H9 (cell line): ENCODE data around the gene MEIS3. TPM values are rescaled to one million over a fixed set of nuclear protein-coding genes. Genes with fewer than 3 reads are reported as not detected.

ENCODE experiments used
- DNase-seq: peaks from one replicate; pipeline ENCODE4 v3.0.0-alpha.2; 2017
- H2AFZ ChIP-seq: one replicate; pipeline ENCODE4 v1.6.1; 2013; ENCODE audit warnings: mild to moderate bottlenecking, low read length, control low read depth, moderate library complexity
- H2AK5ac ChIP-seq: 2 replicates; pipeline ENCODE4 v1.6.1; 2013; ENCODE audit warnings: low read length, control low read depth, mixed read lengths; ENCODE audit not compliant: insufficient read length
- H2BK120ac ChIP-seq: one replicate; pipeline ENCODE4 v1.6.1; 2013; ENCODE audit warnings: low read depth, mild to moderate bottlenecking, low read length, control low read depth, inconsistent platforms; ENCODE audit not compliant: poor library complexity, severe bottlenecking
- H2BK12ac ChIP-seq: 2 replicates; pipeline ENCODE4 v1.6.1; 2013; ENCODE audit warnings: low read length, control low read depth, mixed read lengths, low read depth; ENCODE audit not compliant: insufficient read length
- H2BK15ac ChIP-seq: 2 replicates; pipeline ENCODE4 v1.6.1; 2013; ENCODE audit warnings: low read depth, low read length, control low read depth
- H2BK20ac ChIP-seq: one replicate; pipeline ENCODE4 v1.6.1; 2013; ENCODE audit warnings: low read depth, mild to moderate bottlenecking, low read length, control low read depth, inconsistent platforms; ENCODE audit not compliant: poor library complexity, severe bottlenecking
- H2BK5ac ChIP-seq: 2 replicates; pipeline ENCODE4 v1.6.1; 2013; ENCODE audit warnings: low read length, control low read depth, mixed read lengths; ENCODE audit not compliant: insufficient read length
- H3K14ac ChIP-seq: 2 replicates; pipeline ENCODE4 v1.6.1; 2013; ENCODE audit warnings: low read length, control low read depth; ENCODE audit not compliant: insufficient read depth
- H3K18ac ChIP-seq: 2 replicates; pipeline ENCODE4 v1.6.1; 2013; ENCODE audit warnings: low read depth, mild to moderate bottlenecking, mixed read lengths, low read length, control low read depth; ENCODE audit not compliant: insufficient read length
- H3K23ac ChIP-seq: 2 replicates; pipeline ENCODE4 v1.6.1; 2013; ENCODE audit warnings: low read length, control low read depth, mixed read lengths, low read depth; ENCODE audit not compliant: insufficient read length
- H3K23me2 ChIP-seq: 2 replicates; pipeline ENCODE4 v1.6.1; 2013; ENCODE audit warnings: low read depth, mild to moderate bottlenecking, mixed read lengths, low read length, control low read depth; ENCODE audit not compliant: insufficient read length, poor library complexity, severe bottlenecking
- H3K27ac ChIP-seq: 2 replicates; pipeline ENCODE4 v1.5.1; 2013; ENCODE audit warnings: low read length, control low read depth, mixed read lengths, low read depth; ENCODE audit not compliant: insufficient read length
- H3K27me3 ChIP-seq: 2 replicates; pipeline ENCODE4 v1.6.1; 2013; ENCODE audit warnings: low read length, control low read depth, inconsistent platforms; ENCODE audit not compliant: insufficient read depth
- H3K4ac ChIP-seq: 2 replicates; pipeline ENCODE4 v1.6.1; 2013; ENCODE audit warnings: low read depth, mild to moderate bottlenecking, control low read depth, inconsistent platforms, low read length, moderate library complexity
- H3K4me1 ChIP-seq: 2 replicates; pipeline ENCODE4 v1.6.1; 2013; ENCODE audit warnings: low read length, control low read depth, inconsistent platforms; ENCODE audit not compliant: insufficient read depth
- H3K4me2 ChIP-seq: 2 replicates; pipeline ENCODE4 v1.6.1; 2013; ENCODE audit warnings: low read length, control low read depth, mixed read lengths; ENCODE audit not compliant: insufficient read length, insufficient read depth
- H3K56ac ChIP-seq: 2 replicates; pipeline ENCODE4 v1.6.1; 2013; ENCODE audit warnings: low read depth, mild to moderate bottlenecking, mixed read lengths, low read length, control low read depth; ENCODE audit not compliant: insufficient read length
- H3K79me1 ChIP-seq: 2 replicates; pipeline ENCODE4 v1.6.1; 2013; ENCODE audit warnings: low read depth, mild to moderate bottlenecking, moderate library complexity, low read length, control low read depth, inconsistent platforms; ENCODE audit not compliant: insufficient read depth, poor library complexity, severe bottlenecking
- H3K79me2 ChIP-seq: 2 replicates; pipeline ENCODE4 v1.6.1; 2013; ENCODE audit warnings: low read length, control low read depth, inconsistent platforms; ENCODE audit not compliant: insufficient read depth
- H3K9ac ChIP-seq: 2 replicates; pipeline ENCODE4 v1.6.1; 2013; ENCODE audit warnings: low read length, control low read depth, mixed read lengths; ENCODE audit not compliant: insufficient read length; ENCODE audit errors: extremely low read depth
- H3K9me3 ChIP-seq: one replicate; pipeline ENCODE4 v1.6.1; 2013; ENCODE audit warnings: low read depth, low read length, inconsistent platforms; ENCODE audit not compliant: control insufficient read depth
- H3T11ph ChIP-seq: one replicate; pipeline ENCODE4 v1.6.1; 2013; ENCODE audit warnings: mild to moderate bottlenecking, low read length, control low read depth, inconsistent platforms
- H4K20me1 ChIP-seq: one replicate; pipeline ENCODE4 v1.6.1; 2013; ENCODE audit not compliant: control insufficient read depth, insufficient read length, insufficient read depth
- H4K5ac ChIP-seq: 2 replicates; pipeline ENCODE4 v1.6.1; 2013; ENCODE audit warnings: low read depth, mild to moderate bottlenecking, mixed read lengths, low read length, control low read depth; ENCODE audit not compliant: insufficient read length
- H4K8ac ChIP-seq: replicated peaks from 2 replicates; pipeline ENCODE4 v1.6.1; 2013; ENCODE audit warnings: low read length, control low read depth, mixed read lengths, low read depth; ENCODE audit not compliant: insufficient read length
- H4K91ac ChIP-seq: 2 replicates; pipeline ENCODE4 v1.6.1; 2013; ENCODE audit warnings: low read depth, mild to moderate bottlenecking, moderate library complexity, mixed read lengths, low read length, control low read depth; ENCODE audit not compliant: insufficient read length
- H3K27ac Mint-ChIP-seq, 3 experiments: 2 replicates in 2 of 3; 3 replicates in 1 of 3; pipeline ENCODE4 v1.8.0; 2020 to 2021; ENCODE audit warnings: mixed read lengths in 3 of 3, mild to moderate bottlenecking in 1 of 3, moderate library complexity in 1 of 3
- H3K27me3 Mint-ChIP-seq: 2 replicates; pipeline ENCODE4 v1.8.0; 2021; ENCODE audit warnings: low read depth, mild to moderate bottlenecking, moderate library complexity, mixed read lengths
- H3K36me3 Mint-ChIP-seq, 3 experiments: 2 replicates in 2 of 3; 3 replicates in 1 of 3; pipeline ENCODE4 v1.8.0; 2020 to 2021; ENCODE audit warnings: low read depth in 3 of 3, mixed read lengths in 3 of 3; ENCODE audit not compliant: insufficient read depth in 1 of 3
- H3K4me1 Mint-ChIP-seq, 2 experiments: 2 replicates each; pipeline ENCODE4 v1.8.0; 2020; ENCODE audit warnings: mixed read lengths in 2 of 2
- H3K4me3 Mint-ChIP-seq, 2 experiments: 2 replicates in 1 of 2; 3 replicates in 1 of 2; pipeline ENCODE4 v1.8.0; 2020 to 2021; ENCODE audit warnings: mild to moderate bottlenecking in 2 of 2, mixed read lengths in 2 of 2, moderate library complexity in 1 of 2
- H3K9me3 Mint-ChIP-seq, 2 experiments: 2 replicates in 1 of 2; 3 replicates in 1 of 2; pipeline ENCODE4 v1.8.0; 2020; ENCODE audit warnings: mild to moderate bottlenecking in 2 of 2, mixed read lengths in 2 of 2, moderate library complexity in 1 of 2
- WGBS: extraction: QIAGEN DNeasy Blood & Tissue Kit; methylation state at CpG from one replicate; pipeline ENCODE4 v1.1.7; 2013; ENCODE audit warnings: missing lambda C conversion rate, low lambda C conversion rate, mixed read lengths; ENCODE audit not compliant: insufficient read length; ENCODE audit errors: extremely low coverage; 5-methylcytosine and 5-hydroxymethylcytosine counted together
- total RNA-seq: library from RNA; stranded (reverse); gene quantifications from 2 replicates; pipeline ENCODE4 v1.2.1, GENCODE V29; 2021
- TF ChIP-seq, protein P1 (sequence below): fragments of 200-600 bp; sonication (generic); conservative IDR thresholded peaks from 3 replicates; pipeline ENCODE4 v1.8.0; 2021; ENCODE audit warnings: antibody characterized with exemption, mild to moderate bottlenecking

MEIS3 gene
- total RNA-seq, 1 experiment from 2014 or later = 44.0 TPM

DNA sequence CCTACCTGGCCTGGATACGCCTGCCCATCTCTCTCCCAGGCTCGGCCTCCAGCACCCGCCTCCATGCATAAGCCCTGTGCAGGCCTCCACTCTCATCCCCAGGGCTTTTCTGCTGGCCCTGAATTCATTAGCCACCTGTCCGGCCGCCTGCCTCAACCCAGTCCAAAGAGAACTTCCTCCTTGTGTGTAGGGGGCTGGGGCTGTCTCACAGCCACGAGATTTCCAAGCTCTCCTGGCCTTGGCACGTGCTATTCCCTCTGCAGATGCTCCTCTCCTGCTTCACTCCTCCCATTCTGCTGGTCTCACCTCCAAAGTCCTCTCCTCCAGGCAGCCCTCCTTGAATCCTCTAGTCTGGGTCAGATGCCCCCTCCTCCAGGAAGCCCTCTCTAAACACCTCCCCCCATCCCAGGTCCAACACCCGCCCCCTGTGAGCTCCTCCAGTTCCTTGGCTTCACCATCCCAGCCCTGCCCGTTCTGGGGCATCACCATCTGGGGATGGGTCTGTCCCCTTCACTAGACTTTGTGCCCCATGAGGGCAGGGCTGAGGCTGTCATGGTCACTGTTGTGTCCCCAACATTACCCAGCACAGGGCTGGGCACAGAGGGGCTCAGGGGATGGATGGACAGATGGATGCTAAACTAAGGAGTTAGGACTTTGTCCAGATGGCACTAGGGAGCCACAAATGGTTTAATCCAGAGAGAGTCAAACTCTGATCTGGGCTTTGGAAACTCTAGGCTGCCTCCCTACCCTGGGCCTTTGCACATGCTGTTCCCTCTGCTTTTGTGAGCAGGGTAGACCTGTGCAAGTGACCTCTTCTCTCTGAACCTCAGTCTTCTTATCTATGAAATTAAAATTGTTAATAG is 14.8 kb downstream of the MEIS3 start:
- H4K5ac ChIP-seq = no peak overlapping the region
- H3K4me1 Mint-ChIP-seq = peaks cover 6 to 12% of the 10 kb centered on the region in 2 experiments
- H4K91ac ChIP-seq = no peak overlapping the region
- no peak overlapping the region for H3K4ac ChIP-seq
- no peaks in the 10 kb centered on the region for H3K27me3 ChIP-seq
- H3K36me3 Mint-ChIP-seq = peaks cover 5 to 17% (median 7%) of the 10 kb centered on the region in 3 experiments; a peak in 6 of 7 replicates
- H3K56ac ChIP-seq = no peak overlapping the region
- H3K14ac ChIP-seq = no peak overlapping the region; the same call in 1 of the 2 replicates
- no peak overlapping the region for H2AK5ac ChIP-seq
- H2BK12ac ChIP-seq = no peak overlapping the region
- no peaks in the 10 kb centered on the region; a peak in 2 of 5 replicates for H3K9me3 Mint-ChIP-seq
- H2BK5ac ChIP-seq = no peak overlapping the region
- H3K79me2 ChIP-seq = no peaks in the 10 kb centered on the region
- no peak overlapping the region for H3K4me2 ChIP-seq
- no peaks in the 10 kb centered on the region for H4K20me1 ChIP-seq
- no peak overlapping the region for H2BK15ac ChIP-seq
- H3K4me3 Mint-ChIP-seq = no peak overlapping the region
- H3K4me1 ChIP-seq = no peaks in the 10 kb centered on the region; the same call in 1 of the 2 replicates
- WGBS = no CpG with 5 or more reads among the region's 9 CpGs
- H3K9ac ChIP-seq = no peak overlapping the region
- H3K23me2 ChIP-seq = peaks cover 4% of the 10 kb centered on the region
- H3K27ac Mint-ChIP-seq = peak overlapping the region in 1 of 3 experiments; percentile 77; a peak in 3 of 7 replicates
- H3K27me3 Mint-ChIP-seq = peaks cover 5% of the 10 kb centered on the region
- H3K9me3 ChIP-seq = no peaks in the 10 kb centered on the region
- H3K79me1 ChIP-seq = no peaks in the 10 kb centered on the region
- no peak overlapping the region for H3K27ac ChIP-seq
- H3T11ph ChIP-seq = no peak overlapping the region
- no peak overlapping the region for H3K18ac ChIP-seq
- H4K8ac ChIP-seq = no peak overlapping the region
- H2AFZ ChIP-seq = no peak overlapping the region
- H2BK120ac ChIP-seq = no peak overlapping the region
- H3K23ac ChIP-seq = no peak overlapping the region
- no peak for DNase-seq
- H2BK20ac ChIP-seq = no peak overlapping the region
- TF ChIP-seq, protein P1, sequence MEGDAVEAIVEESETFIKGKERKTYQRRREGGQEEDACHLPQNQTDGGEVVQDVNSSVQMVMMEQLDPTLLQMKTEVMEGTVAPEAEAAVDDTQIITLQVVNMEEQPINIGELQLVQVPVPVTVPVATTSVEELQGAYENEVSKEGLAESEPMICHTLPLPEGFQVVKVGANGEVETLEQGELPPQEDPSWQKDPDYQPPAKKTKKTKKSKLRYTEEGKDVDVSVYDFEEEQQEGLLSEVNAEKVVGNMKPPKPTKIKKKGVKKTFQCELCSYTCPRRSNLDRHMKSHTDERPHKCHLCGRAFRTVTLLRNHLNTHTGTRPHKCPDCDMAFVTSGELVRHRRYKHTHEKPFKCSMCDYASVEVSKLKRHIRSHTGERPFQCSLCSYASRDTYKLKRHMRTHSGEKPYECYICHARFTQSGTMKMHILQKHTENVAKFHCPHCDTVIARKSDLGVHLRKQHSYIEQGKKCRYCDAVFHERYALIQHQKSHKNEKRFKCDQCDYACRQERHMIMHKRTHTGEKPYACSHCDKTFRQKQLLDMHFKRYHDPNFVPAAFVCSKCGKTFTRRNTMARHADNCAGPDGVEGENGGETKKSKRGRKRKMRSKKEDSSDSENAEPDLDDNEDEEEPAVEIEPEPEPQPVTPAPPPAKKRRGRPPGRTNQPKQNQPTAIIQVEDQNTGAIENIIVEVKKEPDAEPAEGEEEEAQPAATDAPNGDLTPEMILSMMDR = no peak
